NCI-H82 (cell line): ENCODE data around the gene MCOLN2.
"Not testable (repeated sequence)": the region's sequence is repeated elsewhere in the genome, so short reads cannot be mapped to it uniquely, and the experiment has no call there.

Experiments used
- DNase-seq: peaks from one replicate; lab custom pipeline; 2025; lab: John Stamatoyannopoulos, UW

The MCOLN2 gene

GRCh38 chr1:84941843-84942242 is 55.1 kb downstream of the MCOLN2 start:
- DNase-seq = no peak

GRCh38 chr1:84940481-84940880 is 56.4 kb downstream of the MCOLN2 start:
- no peak for DNase-seq

DNA sequence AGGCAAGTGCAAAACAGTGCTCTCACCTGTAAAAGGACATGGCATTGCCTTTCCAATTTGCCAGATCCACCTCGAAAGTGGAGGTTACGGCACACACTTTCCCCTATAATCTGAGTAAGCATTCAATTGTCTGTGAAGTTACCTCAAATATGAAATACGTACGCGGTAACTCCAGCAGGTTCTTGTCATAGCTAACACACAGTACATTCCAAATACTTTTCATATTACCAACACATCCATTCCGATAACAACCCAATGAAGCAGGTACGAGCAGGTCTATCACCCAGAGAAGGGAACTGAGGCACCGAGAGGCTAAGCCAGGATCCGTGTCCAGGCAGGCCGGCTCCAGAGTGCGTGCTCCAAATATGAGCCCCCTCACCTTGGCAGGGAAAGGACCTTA is 57.2 kb downstream of the MCOLN2 start:
- no peak for DNase-seq

DNA sequence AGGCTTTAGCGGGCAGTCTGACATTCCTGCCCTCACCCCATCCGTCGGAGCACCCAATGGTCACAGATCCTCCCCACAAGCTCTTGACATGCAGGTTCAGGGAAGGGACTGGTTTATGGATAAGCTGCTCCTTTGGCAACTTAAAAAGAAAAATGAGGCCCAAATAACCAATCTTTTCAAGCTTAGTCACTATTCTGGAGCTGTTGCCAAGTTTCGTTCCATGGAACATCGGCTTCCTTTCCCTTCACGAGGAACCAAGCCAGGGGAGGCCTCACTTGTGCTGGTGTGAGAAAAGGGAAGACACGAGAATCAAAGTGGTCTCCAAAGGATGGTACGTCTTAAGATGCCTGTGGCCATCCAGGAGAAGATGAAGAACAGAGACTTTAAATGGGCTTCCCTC is 57.8 kb downstream of the MCOLN2 start:
- no peak for DNase-seq

- peak; percentile 84 for DNase-seq
These were observed 60.6 kb downstream of the MCOLN2 start for GRCh38 chr1:84936116-84936810.

DNA sequence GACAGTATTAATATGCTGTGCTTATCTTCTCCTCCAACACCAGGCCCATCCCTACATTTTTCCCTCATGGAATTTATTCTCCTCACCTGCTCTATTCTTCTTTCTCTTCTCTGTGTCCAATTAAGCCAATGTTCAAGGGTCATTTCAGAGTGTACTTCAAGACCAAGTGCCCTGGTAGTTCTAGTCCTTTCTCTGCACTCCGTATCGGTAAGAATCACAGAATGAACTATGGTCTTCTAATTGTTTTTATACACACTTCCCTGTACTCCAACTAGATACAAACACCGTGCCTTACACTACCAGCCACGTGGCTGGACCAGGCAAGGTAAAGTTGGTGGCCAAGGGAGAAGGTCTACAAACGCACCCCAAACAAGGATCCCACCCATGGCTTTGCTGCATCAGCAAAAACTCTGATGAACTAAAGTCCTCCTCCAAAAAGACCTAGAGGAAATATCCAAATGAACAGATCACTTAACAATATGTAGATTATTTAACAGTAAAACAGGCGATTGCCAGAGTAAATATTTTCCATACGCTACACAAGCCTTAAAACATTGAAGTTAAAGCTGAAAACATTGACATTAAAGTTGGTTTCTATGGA is 63.8 kb downstream of the MCOLN2 start:
- no peak for DNase-seq

- no peak for DNase-seq
These were observed 66.1 kb downstream of the MCOLN2 start for GRCh38 chr1:84930831-84931230.

GRCh38 chr1:84930329-84930728 is 66.6 kb downstream of the MCOLN2 start:
- no peak for DNase-seq

DNA sequence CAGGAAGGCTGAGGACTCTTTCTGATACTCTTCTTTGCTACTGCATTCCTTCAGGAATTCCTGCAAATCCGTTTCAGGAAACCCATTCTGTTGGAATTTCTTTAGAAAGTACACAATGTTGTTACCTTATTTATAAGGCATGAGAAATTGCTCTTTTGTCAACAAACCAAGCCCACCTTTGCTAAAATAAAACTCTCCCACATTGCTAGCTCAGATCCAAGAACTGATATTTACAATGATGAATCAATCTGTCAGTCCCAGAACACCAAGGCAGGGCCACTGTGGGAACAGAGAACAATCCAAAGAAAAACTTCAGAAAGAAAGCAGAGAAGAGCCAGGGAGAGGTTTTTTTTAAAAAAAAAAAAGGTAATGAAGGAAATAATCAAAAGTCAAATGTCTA is 67.3 kb downstream of the MCOLN2 start:
- DNase-seq = no peak

DNA sequence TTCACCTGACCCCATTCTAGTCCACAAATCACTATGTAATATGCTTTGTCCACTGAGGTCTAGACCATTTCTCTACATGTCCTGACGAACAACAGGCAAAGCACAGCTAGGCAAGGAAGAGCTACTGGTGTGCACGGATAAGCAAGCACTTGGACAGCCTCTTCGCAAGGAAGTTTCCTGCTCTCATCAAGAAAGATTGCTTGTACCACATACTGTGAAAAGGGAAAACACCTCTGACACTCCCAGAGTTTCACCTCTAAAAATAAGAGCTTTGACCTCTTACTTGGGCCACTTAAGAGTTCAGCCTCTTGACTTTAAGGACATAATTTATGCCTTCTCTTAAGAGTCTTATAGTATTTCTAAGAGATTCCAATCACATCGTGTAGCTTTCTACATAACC is 67.9 kb downstream of the MCOLN2 start:
- DNase-seq = no peak

GRCh38 chr1:84923317-84923716 is 73.6 kb downstream of the MCOLN2 start:
- no peak for DNase-seq

DNA sequence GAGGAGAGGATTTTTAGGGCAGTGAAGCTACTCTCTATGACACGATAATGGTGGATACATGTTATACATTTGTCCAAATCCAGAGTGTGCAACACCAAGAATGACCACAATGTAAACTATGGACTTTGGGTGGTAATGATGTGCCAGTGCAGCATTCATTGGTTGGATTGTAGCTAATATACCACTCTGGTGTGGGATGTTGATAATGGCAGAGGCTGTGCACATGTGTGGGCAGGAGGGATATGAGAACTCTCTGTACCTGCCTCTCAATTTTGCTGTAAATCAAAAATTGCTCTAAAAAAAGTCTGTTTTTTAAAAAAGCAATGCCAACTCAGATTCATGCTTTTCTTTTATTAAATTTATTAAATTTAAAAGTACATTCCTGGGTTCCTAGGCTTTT is 76.8 kb downstream of the MCOLN2 start:
- DNase-seq = no peak

DNA sequence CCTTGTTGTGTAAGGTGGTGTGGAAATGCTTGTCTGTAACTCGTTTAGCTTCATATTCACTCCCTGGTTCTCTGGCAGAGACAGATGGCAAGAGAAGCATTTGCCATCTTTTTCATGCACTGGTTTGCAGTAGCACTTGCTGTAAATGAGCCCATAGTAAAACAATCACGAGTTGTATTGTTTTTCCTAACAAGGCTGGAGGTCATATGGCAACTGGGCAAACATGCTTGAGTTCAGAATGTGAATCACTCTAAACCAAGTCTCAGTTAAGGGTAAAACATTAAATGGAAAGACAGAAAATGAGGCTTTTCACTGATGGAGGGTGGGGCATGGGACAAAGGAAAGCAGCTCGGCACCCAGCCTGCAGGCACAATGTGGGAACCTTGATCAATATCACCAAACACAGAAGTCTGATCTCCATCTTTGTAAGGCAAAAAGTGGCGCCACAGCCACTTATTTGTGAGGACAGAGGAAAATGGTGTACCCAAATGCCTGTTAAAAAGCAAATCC is 77.4 kb downstream of the MCOLN2 start:
- no peak for DNase-seq

- DNase-seq = no peak
These were observed 78.1 kb downstream of the MCOLN2 start for GRCh38 chr1:84918726-84919336.

DNA sequence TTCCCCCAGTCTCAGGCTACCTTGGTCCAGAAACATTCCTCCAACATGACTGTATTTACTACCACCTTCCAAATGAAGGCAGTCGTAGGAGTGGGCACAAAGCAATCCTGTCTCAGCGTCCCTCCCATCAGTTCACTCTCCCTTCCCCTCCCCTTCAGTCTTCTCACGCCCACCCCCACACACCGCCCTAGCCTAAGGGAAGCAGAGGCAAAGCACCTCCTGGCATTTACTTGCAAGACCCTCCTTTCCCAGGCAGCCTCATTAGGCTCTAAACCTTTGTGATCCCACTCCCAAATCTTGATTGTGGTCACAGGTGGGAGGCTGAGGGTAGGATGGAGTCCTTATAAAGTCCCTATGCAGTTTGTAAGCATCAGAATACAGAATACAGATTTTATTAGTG is 80.0 kb downstream of the MCOLN2 start:
- DNase-seq = no peak

DNA sequence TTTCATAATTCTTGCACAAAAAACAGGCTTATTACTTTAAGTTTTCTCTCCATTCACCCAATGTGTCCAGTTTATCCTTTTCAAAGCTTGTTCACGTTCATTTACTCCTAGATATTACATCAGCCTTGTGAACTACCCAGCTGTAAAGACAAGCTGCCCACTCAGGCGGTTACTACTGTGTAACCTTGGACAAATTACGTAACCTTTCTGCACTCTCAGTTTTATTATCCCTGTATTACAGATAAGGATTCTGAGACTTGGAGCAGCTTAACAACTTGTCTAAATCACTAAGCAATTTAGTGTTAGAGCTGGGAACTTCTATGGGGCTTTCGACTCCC is 83.4 kb downstream of the MCOLN2 start:
- DNase-seq = no peak

DNA sequence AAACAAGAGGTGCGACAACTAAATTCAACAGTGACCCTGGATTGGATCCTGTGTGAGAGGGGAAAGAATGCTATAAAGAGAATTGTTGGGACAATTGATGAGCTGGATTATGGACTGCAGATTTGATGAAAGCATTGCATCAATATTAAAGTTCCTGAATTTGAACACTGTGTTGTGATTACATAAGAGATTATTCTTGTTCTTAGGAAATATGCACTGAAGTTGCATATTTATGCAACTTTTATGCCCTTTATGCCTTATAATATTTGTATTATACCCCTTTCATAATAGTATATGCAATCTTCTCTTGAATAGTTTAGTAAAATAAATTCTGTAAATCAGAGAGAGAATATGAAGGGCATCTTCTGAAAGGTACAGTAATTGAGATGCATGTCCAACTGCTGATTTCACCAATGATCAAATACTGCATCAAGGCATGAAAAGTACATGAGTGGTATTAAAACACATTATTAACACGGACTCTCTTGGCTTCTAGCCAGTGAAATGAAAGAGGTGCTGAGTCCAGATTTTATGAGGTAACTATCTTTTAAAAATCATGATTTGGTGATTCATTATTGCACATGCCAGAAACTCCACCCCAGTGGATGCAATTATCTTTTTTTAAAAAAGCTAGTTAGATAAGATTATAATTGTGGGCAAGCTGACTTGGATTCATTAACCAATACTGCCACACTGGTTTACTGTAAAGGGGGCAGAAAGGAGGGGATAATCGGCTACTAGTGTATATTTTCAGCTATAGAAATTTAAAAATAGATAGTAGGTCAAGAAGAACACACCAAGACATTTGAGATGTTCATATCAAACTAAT is 84.0 kb downstream of the MCOLN2 start:
- DNase-seq = no peak

DNA sequence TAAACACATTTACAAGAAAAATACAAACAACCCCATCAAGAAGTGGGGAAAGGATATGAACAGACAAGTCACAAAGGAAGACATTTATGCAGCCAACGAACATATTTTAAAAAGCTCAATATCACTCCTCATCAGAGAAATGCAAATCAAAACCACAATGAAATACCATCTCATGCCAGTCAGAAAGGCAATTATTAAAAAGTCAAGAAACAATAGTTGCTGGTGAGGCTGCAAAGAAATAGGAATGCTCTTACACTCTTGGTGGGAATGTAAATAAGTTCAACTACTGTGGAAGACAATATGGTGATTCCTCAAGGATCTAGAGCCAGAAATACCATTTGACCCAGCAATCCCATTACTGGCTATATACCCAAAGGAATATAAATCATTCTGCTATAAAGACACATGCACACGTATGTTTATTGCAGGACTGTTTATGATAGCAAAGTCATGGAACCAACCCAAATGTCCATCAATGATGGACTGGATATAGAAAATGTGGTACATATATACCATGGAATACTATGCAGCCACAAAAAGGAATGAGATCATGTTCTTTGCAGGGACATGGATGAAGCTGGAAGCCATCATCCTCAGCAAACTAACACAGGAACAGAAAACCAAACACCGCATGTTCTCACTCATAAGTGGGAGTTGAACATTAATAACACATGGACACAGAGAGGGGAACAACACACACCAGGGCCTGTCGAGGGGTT is 88.0 kb downstream of the MCOLN2 start:
- DNase-seq = not testable (repeated sequence)

GRCh38 chr1:84907095-84907827 is 89.7 kb downstream of the MCOLN2 start:
- DNase-seq = no peak

DNA sequence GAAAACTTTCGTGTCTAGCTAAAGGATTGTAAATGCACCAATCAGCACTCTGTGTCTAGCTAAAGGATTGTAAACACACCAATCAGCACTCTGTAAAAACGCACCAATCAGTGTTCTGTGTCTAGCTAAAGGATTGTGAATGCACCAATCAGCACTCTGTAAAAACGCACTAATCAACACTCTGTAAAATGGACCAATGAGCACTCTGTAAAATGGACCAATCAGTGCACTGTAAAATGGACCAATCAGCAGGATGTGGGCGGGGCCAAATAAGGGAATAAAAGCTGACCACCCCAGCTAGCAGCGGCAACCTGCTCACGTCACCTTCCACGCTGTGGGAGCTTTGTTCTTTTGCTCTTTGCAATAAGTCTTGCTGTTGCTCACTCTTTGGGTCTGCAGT is 94.2 kb downstream of the MCOLN2 start:
- DNase-seq = not testable (repeated sequence)

DNA sequence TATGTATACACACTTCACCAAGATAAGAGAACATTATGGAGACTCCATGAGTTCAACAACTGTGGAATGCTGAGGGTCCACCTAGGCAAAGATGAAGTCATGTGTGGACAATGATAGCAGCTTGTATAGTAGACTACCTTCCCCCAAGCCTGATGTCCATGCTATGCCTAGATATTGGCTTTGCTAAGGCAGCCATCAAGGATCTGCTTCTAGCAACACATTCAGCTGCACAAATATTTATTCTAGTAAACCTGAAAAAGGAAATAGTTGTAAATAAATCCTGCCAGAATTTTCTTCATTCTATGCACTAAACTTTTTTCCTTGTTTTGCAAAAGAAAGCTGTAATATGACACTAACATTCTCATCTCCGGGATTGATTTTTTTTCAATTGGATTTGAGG is 96.9 kb downstream of the MCOLN2 start:
- DNase-seq = no peak
